Mesendoderm (in vitro differentiated cells): ENCODE results near the gene MND1.
A peak's percentile ranks its signal among the peaks of the same experiment; 100 is the strongest.

Experiments used
- DNase-seq: peaks from one replicate; pipeline ENCODE4 v3.0.0; 2013
- H2AK5ac ChIP-seq: 2 replicates; pipeline ENCODE4 v1.6.1; 2013; ENCODE audit warnings: low read length, inconsistent platforms
- H2BK120ac ChIP-seq: 2 replicates; pipeline ENCODE4 v1.6.1; 2013; ENCODE audit warnings: low read depth, mild to moderate bottlenecking, low read length, moderate library complexity, mixed read lengths
- H2BK15ac ChIP-seq: replicated peaks from 2 replicates; pipeline ENCODE4 v1.6.1; 2013; ENCODE audit warnings: low read depth, mild to moderate bottlenecking, moderate library complexity
- H2BK5ac ChIP-seq: 2 replicates; pipeline ENCODE4 v1.6.1; 2013; ENCODE audit warnings: low read length, inconsistent platforms
- H3K18ac ChIP-seq: 2 replicates; pipeline ENCODE4 v1.6.1; 2013; ENCODE audit warnings: mild to moderate bottlenecking, low read length, mixed read lengths
- H3K23ac ChIP-seq: one replicate; pipeline ENCODE4 v1.6.1; 2013; ENCODE audit warnings: low read length
- H3K27ac ChIP-seq: 2 replicates; pipeline ENCODE4 v1.5.1; 2013; ENCODE audit warnings: low read depth, mild to moderate bottlenecking, inconsistent platforms, low read length, moderate library complexity
- H3K27me3 ChIP-seq: 2 replicates; pipeline ENCODE4 v1.6.1; 2013; ENCODE audit warnings: low read length, control low read depth, mild to moderate bottlenecking, inconsistent platforms; ENCODE audit not compliant: insufficient read depth, poor library complexity
- H3K36me3 ChIP-seq: 2 replicates; pipeline ENCODE4 v1.6.1; 2013; ENCODE audit warnings: low read length, inconsistent platforms; ENCODE audit not compliant: control insufficient read depth, insufficient read depth
- H3K4ac ChIP-seq: one replicate; pipeline ENCODE4 v1.6.1; 2013; ENCODE audit warnings: low read depth, mild to moderate bottlenecking, low read length, moderate library complexity
- H3K4me1 ChIP-seq: 2 replicates; pipeline ENCODE4 v1.6.1; 2013; ENCODE audit warnings: low read depth, low read length, inconsistent platforms; ENCODE audit not compliant: control insufficient read depth
- H3K4me2 ChIP-seq: 2 replicates; pipeline ENCODE4 v1.6.1; 2013; ENCODE audit warnings: low read length
- H3K4me3 ChIP-seq: 2 replicates; pipeline ENCODE4 v1.5.1; 2013; ENCODE audit warnings: mild to moderate bottlenecking, low read length
- H3K56ac ChIP-seq: one replicate; pipeline ENCODE4 v1.6.1; 2013; ENCODE audit warnings: low read length
- H3K79me1 ChIP-seq: 2 replicates; pipeline ENCODE4 v1.6.1; 2013; ENCODE audit warnings: low read length, inconsistent platforms
- H3K79me2 ChIP-seq: 2 replicates; pipeline ENCODE4 v1.6.1; 2013; ENCODE audit warnings: mild to moderate bottlenecking, low read length; ENCODE audit not compliant: control insufficient read depth, insufficient read depth
- H3K9ac ChIP-seq: 2 replicates; pipeline ENCODE4 v1.6.1; 2013; ENCODE audit warnings: low read length, inconsistent platforms
- H4K5ac ChIP-seq: one replicate; pipeline ENCODE4 v1.6.1; 2013; ENCODE audit warnings: low read length
- H4K8ac ChIP-seq: one replicate; pipeline ENCODE4 v1.6.1; 2013; ENCODE audit warnings: low read depth, mild to moderate bottlenecking, control low read depth, low read length, moderate library complexity
- WGBS: extraction: QIAGEN DNeasy Blood & Tissue Kit; methylation state at CpG from one replicate; pipeline ENCODE4 v1.1.7; 2013; ENCODE audit warnings: low lambda C conversion rate, missing lambda C conversion rate; ENCODE audit not compliant: insufficient coverage; ENCODE audit errors: extremely low coverage; 5-methylcytosine and 5-hydroxymethylcytosine counted together

The MND1 gene

GRCh38 chr4:153427363-153428071, 83.0 kb downstream of the MND1 start:
- Histone ChIP-seq H3K27me3 (no peaks in the 10 kb centered on the region), H4K8ac (no peak overlapping the region), H4K5ac (no peak overlapping the region), H3K23ac (no peak overlapping the region), H3K56ac (no peak overlapping the region), H2BK120ac (no peak overlapping the region), H3K36me3 (no peaks in the 10 kb centered on the region), H3K79me1 (no peaks in the 10 kb centered on the region), H3K79me2 (no peaks in the 10 kb centered on the region), H2AK5ac (no peak overlapping the region), H3K4me1 (no peaks in the 10 kb centered on the region), H3K18ac (no peak overlapping the region), H2BK5ac (no peak overlapping the region), H2BK15ac (no peak overlapping the region), H3K4me3 (no peak overlapping the region), H3K9ac (no peak overlapping the region), H3K27ac (no peak overlapping the region), H3K4ac (no peak overlapping the region), H3K4me2 (no peak overlapping the region)
- DNase-seq, result no peak
- WGBS, result no CpG with 5 or more reads among the region's 4 CpGs

DNA sequence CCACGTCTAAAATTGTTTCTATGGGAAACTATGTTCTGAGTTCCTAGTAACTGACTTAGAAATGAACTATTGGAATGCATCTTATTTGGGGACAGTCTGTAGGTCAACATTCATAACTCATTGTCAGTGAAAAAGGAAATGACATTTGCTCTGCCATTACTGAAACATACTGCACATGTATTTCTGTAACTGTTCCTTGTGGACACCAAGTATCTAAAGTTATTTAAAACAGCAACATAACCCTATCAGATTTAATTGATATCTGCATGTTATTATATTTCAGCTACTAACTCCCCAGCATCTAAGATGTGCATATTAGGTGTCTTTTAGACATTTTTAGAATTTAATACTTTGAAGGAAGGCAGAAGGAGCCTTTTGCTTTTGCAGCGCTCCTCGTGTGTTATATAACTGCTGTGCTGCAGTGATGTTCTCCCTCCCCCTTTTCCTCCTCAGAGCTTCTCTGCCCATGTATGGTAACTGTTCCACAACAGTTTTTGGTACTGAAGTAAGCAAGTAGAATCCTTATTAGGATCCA, 84.5 kb downstream of the MND1 start:
- H4K5ac ChIP-seq, result no peak overlapping the region
- H2BK5ac ChIP-seq, result no peak overlapping the region
- H3K27me3 ChIP-seq, result no peaks in the 10 kb centered on the region
- DNase-seq, result no peak
- no peak overlapping the region for H2AK5ac ChIP-seq
- no peaks in the 10 kb centered on the region for H3K79me1 ChIP-seq
- no peak overlapping the region for H3K27ac ChIP-seq
- no peak overlapping the region for H3K23ac ChIP-seq
- H3K4ac ChIP-seq, result no peak overlapping the region
- no peaks in the 10 kb centered on the region for H3K36me3 ChIP-seq
- H3K9ac ChIP-seq, result no peak overlapping the region
- H4K8ac ChIP-seq, result no peak overlapping the region
- no peaks in the 10 kb centered on the region for H3K79me2 ChIP-seq
- no peak overlapping the region for H2BK120ac ChIP-seq
- H2BK15ac ChIP-seq, result no peak overlapping the region
- H3K18ac ChIP-seq, result no peak overlapping the region
- WGBS, result no CpG with 5 or more reads among the region's 3 CpGs
- H3K4me1 ChIP-seq, result no peaks in the 10 kb centered on the region
- H3K4me2 ChIP-seq, result no peak overlapping the region
- H3K56ac ChIP-seq, result no peak overlapping the region
- no peak overlapping the region for H3K4me3 ChIP-seq

DNA sequence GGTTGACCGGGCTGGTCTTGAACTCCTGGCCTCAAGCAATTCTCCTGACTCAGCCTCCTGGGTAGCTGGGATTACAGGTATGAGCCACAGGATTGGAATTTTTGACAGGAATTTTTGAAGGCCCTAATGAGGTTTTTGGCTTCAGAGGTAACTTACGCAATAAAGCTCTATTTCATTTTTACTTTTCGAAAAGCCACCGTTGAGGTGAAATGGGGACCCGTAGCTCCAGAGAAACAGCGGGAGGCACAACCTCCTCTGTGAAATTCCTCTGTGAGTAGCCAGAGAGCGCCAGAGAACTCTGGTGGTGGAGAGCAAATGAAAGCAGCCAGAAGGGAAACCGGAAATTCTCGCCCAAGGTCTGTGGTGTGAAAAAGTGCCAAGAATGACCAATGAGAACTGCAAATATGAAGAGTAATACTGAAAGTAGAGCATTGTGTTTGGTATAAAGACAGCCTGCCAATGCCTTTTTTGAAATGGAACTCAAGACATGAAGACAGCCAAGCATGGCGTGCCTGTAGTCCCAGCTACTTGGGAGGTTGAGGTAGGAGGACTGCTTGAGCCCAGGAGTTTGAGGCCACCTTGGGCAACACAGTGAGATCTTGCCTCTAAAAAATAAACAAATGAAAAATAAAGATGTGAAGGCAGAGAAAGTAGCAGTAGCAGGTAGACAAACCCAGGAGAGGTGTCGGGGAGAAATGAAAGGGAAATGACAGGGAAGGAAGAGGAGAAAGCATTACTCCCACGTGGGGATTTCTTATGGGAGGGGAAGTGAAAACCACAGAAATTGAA, 88.7 kb downstream of the MND1 start:
- Histone ChIP-seq H2BK5ac (no peak overlapping the region), H3K9ac (no peak overlapping the region), H3K4ac (peak overlapping the region; percentile 2), H3K27me3 (no peaks in the 10 kb centered on the region), H2AK5ac (no peak overlapping the region), H4K5ac (no peak overlapping the region), H3K23ac (no peak overlapping the region), H4K8ac (no peak overlapping the region), H3K4me1 (no peaks in the 10 kb centered on the region), H3K56ac (no peak overlapping the region), H2BK120ac (no peak overlapping the region), H3K79me1 (no peaks in the 10 kb centered on the region), H3K4me3 (no peak overlapping the region), H2BK15ac (no peak overlapping the region), H3K79me2 (no peaks in the 10 kb centered on the region), H3K18ac (no peak overlapping the region), H3K4me2 (no peak overlapping the region), H3K27ac (no peak overlapping the region), H3K36me3 (no peaks in the 10 kb centered on the region)
- no CpG with 5 or more reads among the region's 12 CpGs for WGBS
- DNase-seq, result peak; percentile 91

DNA sequence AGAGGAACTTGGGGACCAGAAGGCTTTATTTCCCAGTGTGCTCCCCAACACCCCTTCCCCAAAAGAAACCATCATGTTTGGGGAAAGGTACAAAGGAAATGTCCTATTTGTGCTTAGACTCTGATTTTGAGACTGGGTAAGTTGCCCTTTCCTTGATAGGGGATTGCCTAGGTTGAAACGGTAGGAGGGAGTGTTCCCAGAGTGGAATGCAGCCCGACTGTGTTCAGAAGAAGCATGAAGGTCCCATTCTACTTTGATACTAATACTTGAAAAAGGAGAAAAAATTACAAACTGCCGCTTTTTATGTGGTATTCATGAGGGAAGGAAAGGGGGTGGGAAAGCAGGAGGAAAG, 89.2 kb downstream of the MND1 start:
- no peak overlapping the region for H3K4me2 ChIP-seq
- H3K79me2 ChIP-seq, result no peaks in the 10 kb centered on the region
- no CpG with 5 or more reads among the region's 3 CpGs for WGBS
- H3K23ac ChIP-seq, result no peak overlapping the region
- no peak overlapping the region for H4K5ac ChIP-seq
- H3K27ac ChIP-seq, result no peak overlapping the region
- H2BK120ac ChIP-seq, result no peak overlapping the region
- H3K4me3 ChIP-seq, result no peak overlapping the region
- H3K36me3 ChIP-seq, result no peaks in the 10 kb centered on the region
- no peak overlapping the region for H3K4ac ChIP-seq
- H3K79me1 ChIP-seq, result no peaks in the 10 kb centered on the region
- no peaks in the 10 kb centered on the region for H3K4me1 ChIP-seq
- H2AK5ac ChIP-seq, result no peak overlapping the region
- H3K56ac ChIP-seq, result no peak overlapping the region
- H2BK15ac ChIP-seq, result no peak overlapping the region
- H3K27me3 ChIP-seq, result no peaks in the 10 kb centered on the region
- no peak overlapping the region for H3K9ac ChIP-seq
- DNase-seq, result peak; percentile 9
- no peak overlapping the region for H3K18ac ChIP-seq
- no peak overlapping the region for H4K8ac ChIP-seq
- H2BK5ac ChIP-seq, result no peak overlapping the region

DNA sequence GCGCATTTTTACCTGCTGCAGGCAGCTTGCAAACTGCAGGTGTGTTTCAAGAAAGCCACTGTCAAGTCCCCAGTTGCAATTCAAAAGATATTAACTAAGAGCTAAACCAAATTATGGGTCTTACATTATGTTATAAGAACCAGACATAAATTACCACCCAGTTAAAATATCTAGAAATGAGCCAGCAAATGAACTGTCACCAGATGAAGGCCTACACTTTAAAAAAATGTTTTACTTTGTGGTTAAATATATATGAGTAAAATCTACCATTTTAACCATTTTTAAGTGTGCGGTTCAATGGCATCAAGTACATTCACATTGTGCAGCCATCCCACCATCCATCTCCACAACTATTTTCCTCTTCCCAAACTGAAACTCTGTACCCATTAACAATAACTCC, 89.7 kb downstream of the MND1 start:
- H4K8ac ChIP-seq, result no peak overlapping the region
- no peak overlapping the region for H3K23ac ChIP-seq
- no peak overlapping the region for H2BK15ac ChIP-seq
- no peak overlapping the region for H2BK120ac ChIP-seq
- H3K4ac ChIP-seq, result no peak overlapping the region
- H3K27ac ChIP-seq, result no peak overlapping the region
- H3K27me3 ChIP-seq, result no peaks in the 10 kb centered on the region
- WGBS, result no CpG with 5 or more reads among the region's 2 CpGs
- no peak overlapping the region for H2AK5ac ChIP-seq
- H3K4me1 ChIP-seq, result no peaks in the 10 kb centered on the region
- no peak for DNase-seq
- no peak overlapping the region for H3K18ac ChIP-seq
- H3K79me1 ChIP-seq, result no peaks in the 10 kb centered on the region
- H3K36me3 ChIP-seq, result no peaks in the 10 kb centered on the region
- H2BK5ac ChIP-seq, result no peak overlapping the region
- no peak overlapping the region for H4K5ac ChIP-seq
- H3K79me2 ChIP-seq, result no peaks in the 10 kb centered on the region
- H3K9ac ChIP-seq, result no peak overlapping the region
- no peak overlapping the region for H3K4me2 ChIP-seq
- no peak overlapping the region for H3K4me3 ChIP-seq
- H3K56ac ChIP-seq, result no peak overlapping the region
